Gastroesophageal sphincter (tissue), 3 donors: Measurements from ENCODE around the gene IPO13.

Experiments
- POLR2A ChIP-seq, 2 donors: fragments of 450-650 bp; IDR thresholded peaks; one replicate each; pipeline ENCODE4 v1.6.1; 2017; ENCODE audit warnings: antibody characterized with exemption in 2 of 2, mild to moderate bottlenecking in 2 of 2, moderate library complexity in 1 of 2
- POLR2AphosphoS5 ChIP-seq: sonication (generic); formaldehyde crosslinking; IDR thresholded peaks from one replicate; pipeline ENCODE4 v1.6.1; 2017; ENCODE audit warnings: antibody characterized with exemption
- TF ChIP-seq, protein P1 (sequence below), 4 experiments: fragments of 200-600 bp in 2 of 4; fragments of 450-650 bp in 2 of 4; sonication (generic) in 1 of 4; IDR thresholded peaks; one replicate each; pipeline ENCODE4 v1.5.1; 2017 to 2019; ENCODE audit warnings: antibody characterized with exemption in 4 of 4, mild to moderate bottlenecking in 2 of 4, moderate library complexity in 2 of 4

DNA sequence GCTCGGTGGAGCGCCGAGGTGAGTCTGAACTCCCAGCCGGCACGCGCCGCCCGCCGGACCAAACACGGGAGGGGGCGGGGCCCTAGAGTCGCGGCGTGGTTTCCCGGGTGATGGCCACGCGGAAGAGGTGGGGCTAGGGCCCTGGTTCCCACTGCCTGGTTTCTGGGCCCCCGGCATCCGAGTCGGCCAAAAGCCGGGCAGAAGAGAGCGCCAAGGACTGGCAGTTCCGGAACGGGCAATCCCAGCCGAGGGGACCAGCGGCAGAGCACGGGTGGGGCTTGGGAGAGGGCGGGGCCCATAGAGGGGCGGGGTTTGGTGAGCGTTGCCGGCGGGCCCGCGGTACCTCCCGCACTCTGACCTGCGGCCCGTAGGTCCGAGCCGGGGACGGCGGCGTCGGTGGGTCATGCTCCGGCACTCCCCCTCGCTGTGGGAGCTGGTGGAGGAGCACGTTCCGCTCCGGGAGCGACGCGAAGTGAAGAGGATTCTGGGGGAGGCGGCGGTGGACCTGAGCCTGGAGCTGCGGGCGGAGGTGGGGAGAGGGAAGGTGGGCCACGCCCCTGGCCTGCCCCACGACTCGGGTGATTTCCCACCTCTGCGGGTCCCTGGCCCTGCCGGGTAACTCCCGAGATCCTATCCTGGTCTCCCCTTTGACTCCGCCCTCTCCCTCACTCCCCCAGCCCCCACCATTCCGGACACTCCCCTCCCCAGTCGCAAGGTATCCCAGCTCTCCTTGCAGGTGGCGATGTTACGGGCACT lies 44.9 kb downstream of the IPO13 start, which contains the start of gene CCDC24:
- TF ChIP-seq, protein P1, sequence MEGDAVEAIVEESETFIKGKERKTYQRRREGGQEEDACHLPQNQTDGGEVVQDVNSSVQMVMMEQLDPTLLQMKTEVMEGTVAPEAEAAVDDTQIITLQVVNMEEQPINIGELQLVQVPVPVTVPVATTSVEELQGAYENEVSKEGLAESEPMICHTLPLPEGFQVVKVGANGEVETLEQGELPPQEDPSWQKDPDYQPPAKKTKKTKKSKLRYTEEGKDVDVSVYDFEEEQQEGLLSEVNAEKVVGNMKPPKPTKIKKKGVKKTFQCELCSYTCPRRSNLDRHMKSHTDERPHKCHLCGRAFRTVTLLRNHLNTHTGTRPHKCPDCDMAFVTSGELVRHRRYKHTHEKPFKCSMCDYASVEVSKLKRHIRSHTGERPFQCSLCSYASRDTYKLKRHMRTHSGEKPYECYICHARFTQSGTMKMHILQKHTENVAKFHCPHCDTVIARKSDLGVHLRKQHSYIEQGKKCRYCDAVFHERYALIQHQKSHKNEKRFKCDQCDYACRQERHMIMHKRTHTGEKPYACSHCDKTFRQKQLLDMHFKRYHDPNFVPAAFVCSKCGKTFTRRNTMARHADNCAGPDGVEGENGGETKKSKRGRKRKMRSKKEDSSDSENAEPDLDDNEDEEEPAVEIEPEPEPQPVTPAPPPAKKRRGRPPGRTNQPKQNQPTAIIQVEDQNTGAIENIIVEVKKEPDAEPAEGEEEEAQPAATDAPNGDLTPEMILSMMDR (IDR thresholded peaks at IDR 0.05) = peak in 2 of 4 experiments; percentile 5 to 11
- TF ChIP-seq POLR2A (IDR thresholded peaks at IDR 0.05) (peak in 1 of 2 donors; percentile 8), POLR2AphosphoS5 (peak; percentile 66)
